Measurements from ENCODE around the gene PRKCA.

The PRKCA gene

GRCh38 chr17:66432996-66433551 is 130.7 kb downstream of the PRKCA start:
- no peak overlapping the region for H3K4me3 ChIP-seq (ENCODE audit: low read depth, low read length)
- TF ChIP-seq CTCF (IDR thresholded peaks at IDR 0.05; ENCODE audit: control insufficient read depth, extremely low read depth, insufficient read depth) = no peak
- no peak for DNase-seq (ENCODE audit: low read depth)

- no peak overlapping the region for H3K4me3 ChIP-seq (ENCODE audit: low read depth, low read length)
- DNase-seq (ENCODE audit: low read depth) = no peak
- no peak for TF ChIP-seq CTCF (IDR thresholded peaks at IDR 0.05; ENCODE audit: control insufficient read depth, extremely low read depth, insufficient read depth)
Observed at GRCh38 chr17:66435182-66435581, 132.8 kb downstream of the PRKCA start.

- no peak for DNase-seq (ENCODE audit: low read depth)
Observed at GRCh38 chr17:66436631-66437030, 134.2 kb downstream of the PRKCA start.

GRCh38 chr17:66437476-66438026 is 135.1 kb downstream of the PRKCA start:
- no peak for TF ChIP-seq CTCF (IDR thresholded peaks at IDR 0.05; ENCODE audit: control insufficient read depth, extremely low read depth, insufficient read depth)
- no peak overlapping the region for H3K4me3 ChIP-seq (ENCODE audit: low read depth, low read length)
- DNase-seq (ENCODE audit: low read depth) = no peak

More at GRCh38 chr17:66436631-66437030, 134.2 kb downstream of the PRKCA start:
- H3K4me3 ChIP-seq (ENCODE audit: low read depth, low read length) = no peak overlapping the region
- TF ChIP-seq CTCF (IDR thresholded peaks at IDR 0.05; ENCODE audit: control insufficient read depth, extremely low read depth, insufficient read depth) = no peak

- no peak for DNase-seq (ENCODE audit: low read depth)
- no peak overlapping the region for H3K4me3 ChIP-seq (ENCODE audit: low read depth, low read length)
- TF ChIP-seq CTCF (IDR thresholded peaks at IDR 0.05; ENCODE audit: control insufficient read depth, extremely low read depth, insufficient read depth) = no peak
Observed at GRCh38 chr17:66438101-66438500, 135.7 kb downstream of the PRKCA start.

- no peak overlapping the region for H3K4me3 ChIP-seq (ENCODE audit: low read depth, low read length)
- no peak for DNase-seq (ENCODE audit: low read depth)
- TF ChIP-seq CTCF (IDR thresholded peaks at IDR 0.05; ENCODE audit: control insufficient read depth, extremely low read depth, insufficient read depth) = no peak
Observed at GRCh38 chr17:66441101-66441661, 138.8 kb downstream of the PRKCA start.

- DNase-seq (ENCODE audit: low read depth) = no peak
- no peak for TF ChIP-seq CTCF (IDR thresholded peaks at IDR 0.05; ENCODE audit: control insufficient read depth, extremely low read depth, insufficient read depth)
Observed at GRCh38 chr17:66443166-66443565, 140.8 kb downstream of the PRKCA start.

More at GRCh38 chr17:66443166-66443565, 140.8 kb downstream of the PRKCA start:
- no peak overlapping the region for H3K4me3 ChIP-seq (ENCODE audit: low read depth, low read length)
